Inflammatory macrophage treated with lipopolysaccharide for 4 hours (primary cell): ENCODE measurements around the gene MCC.

Source experiments
- DNase-seq: peaks from one replicate; pipeline ENCODE4 v3.0.0-alpha.2; 2020

The MCC gene

DNA sequence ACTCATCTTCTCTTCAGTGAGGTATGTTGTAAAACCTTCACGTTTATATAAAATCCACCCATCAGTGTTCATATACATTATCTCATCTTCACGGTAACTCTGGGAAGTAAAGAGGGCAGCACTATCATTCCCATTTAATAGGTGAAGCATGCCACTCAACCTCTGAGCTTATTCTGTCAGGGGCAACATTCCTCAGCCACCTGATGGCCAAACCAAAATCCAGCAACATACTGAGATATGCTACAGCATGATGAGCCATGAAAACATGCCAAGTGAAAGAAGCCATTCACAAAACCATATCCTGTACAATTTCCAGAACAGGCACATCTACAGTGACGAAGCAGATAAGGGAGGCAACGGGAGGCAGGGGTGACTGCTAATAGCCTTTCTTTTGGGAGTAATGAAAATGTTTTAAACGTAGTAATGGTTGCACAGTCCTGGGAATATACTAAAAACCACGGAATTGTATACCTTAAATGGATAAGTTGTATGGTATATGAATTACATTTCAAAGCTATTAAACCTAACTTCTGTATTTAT is 220.8 kb downstream of the MCC start:
- no peak for DNase-seq

DNA sequence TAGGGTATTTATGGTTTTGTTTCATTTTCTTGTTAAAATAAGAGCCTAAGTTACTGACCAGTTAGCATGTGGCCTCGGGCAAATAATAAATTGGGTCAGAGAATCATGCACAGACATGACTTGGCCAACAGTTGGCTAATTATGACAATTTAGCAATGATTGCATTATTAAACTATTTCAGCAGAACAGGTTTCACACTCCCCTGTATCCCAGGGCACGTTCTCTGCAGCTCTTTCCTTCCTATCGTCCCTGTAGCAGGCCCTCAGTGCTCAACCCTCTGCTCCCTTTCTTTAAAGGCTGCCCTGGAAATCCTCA is 221.4 kb downstream of the MCC start:
- DNase-seq, result no peak

DNA sequence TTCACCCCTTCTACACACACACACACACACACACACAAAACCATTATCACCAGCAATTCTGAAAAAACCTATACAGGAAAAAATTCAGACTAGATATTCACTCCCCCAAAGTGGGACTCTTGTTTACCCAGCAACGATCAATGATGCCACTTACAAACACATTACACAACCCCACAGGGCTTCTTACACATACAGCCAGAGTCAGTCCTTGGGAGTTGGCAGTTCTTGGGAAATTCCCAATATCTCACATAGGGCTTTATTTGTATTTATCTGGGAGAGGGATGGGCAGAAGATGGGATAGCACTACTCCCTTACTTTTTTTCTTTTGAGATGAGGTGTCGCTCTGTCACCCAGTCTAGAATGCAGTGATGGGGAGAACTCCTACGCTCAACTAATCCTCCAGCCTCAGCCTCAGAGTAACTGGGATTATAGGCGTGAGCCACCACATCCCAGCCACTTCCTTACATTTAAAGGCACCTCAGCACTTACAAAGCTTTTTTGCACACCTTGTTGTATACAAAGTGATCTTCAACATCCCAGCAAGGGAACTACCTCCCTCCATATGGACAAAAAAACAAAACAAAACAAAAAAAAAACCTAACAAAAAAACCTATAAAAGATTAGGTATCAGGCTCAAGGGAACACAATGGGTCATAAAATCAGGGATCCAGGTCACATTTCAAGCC is 221.9 kb downstream of the MCC start:
- no peak for DNase-seq

DNA sequence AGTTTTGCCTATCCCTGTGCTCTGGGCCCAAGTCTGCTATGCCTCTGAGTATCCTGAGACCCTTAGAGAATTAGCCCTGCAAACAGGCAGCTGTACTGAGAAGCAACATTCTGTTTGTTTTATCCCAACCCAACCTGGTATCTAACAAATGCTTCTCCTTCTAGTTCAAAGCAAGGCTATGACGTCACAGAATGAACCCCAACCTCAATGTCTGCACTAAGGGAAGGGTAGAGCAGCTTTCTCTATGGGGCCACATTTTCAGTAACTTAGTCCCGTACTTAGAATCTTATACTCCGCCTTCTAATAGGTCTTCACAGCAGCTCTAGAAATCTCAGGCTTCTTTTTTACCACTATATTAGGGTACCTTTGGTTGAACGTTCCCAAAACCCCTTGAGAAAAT is 223.1 kb downstream of the MCC start:
- no peak for DNase-seq

DNA sequence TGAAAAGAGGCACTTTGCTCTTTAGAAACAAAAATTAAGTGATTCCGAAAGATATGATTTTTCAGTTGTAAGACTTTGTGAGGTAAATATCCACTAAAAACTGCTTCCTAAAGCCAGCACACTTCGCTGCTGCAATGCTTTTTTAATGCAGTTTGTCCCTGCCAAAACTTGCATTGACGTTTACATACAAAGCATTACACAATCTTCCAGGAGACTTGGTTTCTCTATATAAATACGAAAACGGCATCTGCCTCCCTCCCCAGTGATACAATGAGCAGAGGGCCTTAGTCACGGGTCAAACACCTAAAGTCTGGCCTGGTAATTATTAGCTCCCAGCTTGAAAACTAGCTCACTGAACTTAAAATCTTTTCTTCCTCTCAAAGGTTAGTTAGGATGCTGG is 224.2 kb downstream of the MCC start:
- no peak for DNase-seq

DNA sequence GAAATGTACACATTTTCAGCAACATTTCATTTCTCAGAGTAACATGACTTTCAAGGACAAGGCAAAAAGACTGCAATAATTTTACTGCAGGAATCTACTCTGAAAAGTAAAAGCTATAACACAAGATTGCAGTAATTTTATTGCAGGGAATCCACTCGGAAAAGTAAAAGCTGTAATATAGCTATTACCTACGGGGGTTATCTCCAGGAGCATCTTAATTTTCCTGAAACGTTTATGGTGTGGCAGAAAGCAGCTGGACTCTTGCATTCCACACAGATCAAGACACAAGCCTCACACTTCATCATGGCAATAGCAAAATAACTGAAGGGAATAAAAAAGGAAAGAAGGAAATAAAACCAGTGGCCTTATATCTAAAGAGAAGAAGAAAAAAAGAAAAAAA is 224.7 kb downstream of the MCC start:
- DNase-seq, result no peak

DNA sequence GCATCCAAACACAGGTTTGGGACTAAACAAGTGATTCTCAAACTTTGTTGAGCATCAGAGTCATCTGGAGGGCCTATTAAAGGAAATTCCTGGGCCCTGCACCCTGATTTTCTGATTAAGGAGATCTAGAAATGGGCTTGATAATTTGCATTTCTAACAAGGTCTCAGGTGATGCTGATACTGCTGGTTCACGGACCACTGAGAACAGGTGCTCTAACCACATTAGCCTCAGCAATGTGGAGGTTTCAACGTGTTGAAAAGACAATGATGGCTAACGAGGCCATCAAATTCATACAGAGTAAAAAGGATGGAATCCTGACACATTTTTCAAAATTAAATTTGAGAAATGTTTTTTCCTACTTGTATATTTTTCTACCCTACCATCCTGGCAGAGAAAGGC is 225.6 kb downstream of the MCC start:
- DNase-seq, result no peak

DNA sequence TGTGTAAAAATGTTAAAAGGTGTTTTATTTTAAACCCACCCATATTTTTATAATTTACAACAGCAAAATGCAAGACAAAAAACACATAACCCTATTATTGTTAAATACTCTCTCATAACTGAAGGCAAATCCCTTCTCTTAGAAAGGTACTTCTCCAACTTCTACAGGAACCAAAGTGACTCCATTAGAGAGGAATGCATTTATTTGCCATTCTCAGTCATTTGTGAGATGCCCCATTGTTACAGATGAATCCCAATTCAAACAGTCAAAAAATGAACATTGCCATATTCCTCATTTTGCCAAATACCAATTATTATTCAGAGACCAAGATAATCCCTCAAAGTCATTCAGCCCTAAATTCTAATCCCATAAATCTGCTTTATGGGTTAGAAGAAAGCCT is 229.2 kb downstream of the MCC start:
- DNase-seq, result no peak

DNA sequence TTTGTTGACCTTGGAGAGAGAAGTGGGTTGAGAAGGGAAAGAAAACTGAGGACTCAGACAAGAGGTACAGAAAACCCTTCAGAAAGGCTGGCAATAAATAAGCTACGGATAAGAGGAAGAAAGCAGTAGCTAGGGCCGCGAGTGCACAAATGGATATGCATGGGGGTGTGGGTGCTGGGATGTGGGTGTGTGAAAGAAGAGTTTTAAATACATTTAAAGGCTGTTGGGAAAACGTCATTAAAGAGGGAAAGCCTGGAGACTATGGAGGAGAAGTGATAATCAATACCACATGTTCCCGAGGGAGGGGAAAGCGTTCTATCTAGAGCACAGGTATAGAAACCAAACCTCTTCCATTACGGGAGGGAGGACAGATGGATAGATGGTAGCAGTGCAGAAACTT is 230.7 kb downstream of the MCC start:
- DNase-seq, result no peak

DNA sequence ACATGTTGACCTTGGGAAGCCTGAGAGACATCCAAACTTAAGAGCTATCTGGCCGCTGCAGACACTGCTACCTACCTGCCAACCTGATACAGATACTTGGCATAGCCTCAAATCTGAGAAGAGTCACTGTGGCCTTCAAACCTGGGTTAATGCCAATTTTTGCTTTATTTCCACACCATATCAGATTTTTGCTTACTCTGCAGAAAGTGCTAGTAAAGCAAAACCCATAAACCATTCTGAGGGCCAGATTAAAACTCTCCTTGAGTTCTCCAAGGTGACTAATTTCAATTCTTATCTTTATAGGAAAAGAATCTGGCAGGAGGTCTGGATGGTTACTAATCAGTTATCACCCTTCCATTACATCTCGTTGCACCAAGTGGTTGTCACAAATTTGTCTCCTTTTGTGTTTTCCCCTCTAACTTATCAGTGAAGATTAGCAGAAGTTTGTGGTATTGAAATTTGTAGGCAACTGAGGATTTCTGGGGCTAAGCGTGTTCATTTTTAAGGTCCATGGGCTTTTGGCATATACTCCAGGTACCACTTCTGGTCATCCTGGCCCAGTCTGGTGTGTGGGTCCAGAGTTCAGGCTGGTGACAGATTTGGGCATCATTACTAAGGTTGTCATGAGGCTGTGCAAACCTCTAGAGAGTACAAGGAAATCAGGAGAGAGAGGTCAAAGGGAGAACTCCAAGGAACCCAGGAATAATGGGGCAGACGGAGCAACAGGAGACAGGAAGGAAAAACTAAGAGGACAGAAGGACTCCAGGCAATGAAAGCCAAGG is 231.4 kb downstream of the MCC start:
- DNase-seq, result no peak

DNA sequence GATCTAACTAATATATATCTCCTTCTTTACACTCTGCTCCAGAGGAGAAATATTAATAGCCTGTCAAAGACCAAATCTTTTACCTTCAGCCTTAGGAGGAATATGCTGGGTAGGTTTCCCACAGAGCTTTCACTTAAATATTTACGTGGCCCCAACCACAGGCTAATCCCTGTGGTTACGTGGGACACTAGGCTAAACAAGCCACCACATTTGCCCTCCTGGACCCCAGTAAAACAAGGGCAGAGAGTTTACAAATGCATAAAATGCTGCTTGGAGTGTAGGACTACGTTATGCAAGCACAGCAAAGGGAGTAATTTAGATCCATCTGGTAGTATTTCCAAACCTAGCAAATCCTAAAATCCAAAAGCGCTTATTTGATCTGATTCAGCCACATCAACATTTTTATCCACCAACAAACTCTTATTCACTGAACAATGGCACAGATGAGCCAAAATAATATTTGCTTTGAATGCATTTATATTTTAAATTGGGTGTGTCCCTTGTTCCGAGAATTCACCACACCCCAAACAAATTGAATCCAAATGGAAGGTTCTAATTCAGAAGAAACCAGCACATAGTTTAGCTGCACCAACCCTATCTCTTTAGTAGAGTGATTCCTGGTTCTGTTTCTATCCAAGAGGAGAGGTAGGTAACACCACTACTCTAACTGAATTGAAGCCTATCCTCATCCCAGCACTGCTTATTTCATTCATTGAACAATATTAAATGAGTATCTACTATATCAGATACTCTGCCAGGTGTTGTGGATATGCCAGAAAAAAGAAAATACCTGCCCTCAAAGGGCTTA is 232.5 kb downstream of the MCC start:
- DNase-seq, result no peak

DNA sequence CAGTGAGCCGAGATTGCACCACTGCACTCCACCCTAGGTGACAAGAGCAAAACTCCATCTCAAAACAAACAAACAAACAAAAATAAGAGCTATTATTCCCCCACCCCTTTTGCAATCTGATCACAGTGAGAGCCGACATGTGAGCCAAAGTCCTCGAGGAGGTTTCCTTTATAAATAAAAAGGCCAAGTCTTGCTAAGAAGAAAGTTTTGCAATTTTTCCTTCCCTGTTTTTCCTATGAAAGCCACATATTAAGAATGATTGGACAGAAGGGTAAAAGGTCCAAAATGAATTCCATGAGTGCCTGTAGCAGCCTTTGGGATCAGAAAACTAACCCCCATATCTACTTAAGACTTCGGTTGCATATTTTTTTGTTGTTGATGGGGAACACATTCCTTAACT is 233.1 kb downstream of the MCC start:
- DNase-seq, result no peak

DNA sequence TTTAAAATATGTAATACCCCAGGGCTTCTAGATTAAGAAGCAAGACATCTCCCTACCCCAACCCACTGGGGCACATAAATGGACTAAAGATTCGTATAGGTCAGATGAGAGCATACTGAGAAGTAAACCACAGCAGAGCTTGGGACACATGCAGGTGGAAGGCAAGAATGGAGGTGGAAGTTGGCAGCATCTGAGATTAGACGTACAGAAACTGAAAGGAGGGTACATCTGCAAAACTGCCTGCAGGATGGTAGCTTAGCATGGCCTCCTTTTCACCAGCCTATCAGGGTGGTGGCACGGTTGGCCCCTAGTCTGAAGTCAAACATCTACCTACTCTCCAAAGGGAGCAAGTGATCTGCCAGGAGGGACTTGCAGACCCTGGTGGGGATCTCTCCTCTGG is 235.2 kb downstream of the MCC start:
- no peak for DNase-seq

DNA sequence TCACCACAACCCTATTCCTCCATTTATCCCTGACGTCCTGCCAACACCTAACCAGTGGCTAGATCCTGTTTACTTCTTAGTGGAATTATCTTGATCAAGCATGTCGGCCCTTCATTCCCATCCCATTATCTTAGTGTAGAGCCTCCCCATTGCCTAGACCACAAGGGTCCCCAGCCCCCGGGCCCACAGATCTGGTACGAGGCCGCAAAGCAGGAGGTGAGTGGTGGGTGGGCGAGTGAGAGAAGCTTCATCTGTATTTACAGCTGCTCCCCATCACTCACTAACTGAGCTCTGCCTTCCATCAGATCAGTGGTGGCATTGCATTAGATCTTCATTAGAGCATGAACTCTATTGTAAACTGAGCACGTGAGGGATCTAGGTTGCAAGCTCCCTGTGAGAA is 236.2 kb downstream of the MCC start:
- DNase-seq, result no peak

DNA sequence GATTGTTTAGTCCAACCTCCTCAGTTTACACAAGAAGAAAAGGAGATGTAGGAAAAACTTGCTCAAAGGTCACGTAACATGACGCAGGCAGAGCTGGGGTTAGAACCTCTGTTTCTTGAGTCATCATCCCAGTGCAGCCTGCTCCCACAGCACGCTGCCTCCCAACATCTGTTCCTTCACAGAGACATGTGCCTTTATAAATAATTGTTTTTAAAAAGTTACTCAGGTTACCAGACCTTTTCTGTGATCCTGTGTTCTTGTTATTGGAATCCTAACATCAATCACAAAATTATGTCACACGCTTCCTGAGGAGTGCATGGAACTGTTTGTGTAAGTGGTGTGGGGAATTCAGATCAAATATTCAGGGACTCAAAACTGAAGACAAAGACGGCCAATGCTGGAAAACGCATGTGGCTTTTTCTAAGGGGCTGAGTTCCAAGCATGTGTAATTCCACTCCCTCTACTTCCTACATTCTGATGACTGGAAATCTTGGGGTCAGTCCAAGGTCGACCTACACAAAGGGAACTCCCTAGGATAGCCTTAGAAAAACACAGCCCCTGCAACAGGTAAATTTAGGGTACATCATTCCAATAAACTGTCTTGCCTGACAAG is 237.8 kb downstream of the MCC start:
- no peak for DNase-seq

DNA sequence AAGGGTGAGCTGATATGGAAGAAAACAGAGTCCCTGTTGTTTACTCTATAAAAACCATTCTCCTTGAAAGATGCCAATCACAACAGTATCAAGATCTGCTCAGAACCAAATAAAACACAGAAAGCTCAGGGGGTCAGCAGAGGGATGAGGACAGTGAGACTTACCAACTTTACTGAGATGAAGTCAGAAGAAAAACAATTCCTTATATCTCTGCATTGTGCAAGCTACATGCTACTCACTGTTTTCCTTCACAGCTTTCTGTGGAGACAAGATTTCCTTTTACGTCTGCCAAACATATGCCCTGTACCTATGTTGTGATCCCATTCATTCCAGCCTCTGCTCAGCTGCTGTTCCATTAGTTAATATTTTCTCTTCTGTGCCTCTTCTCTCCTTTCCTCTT is 239.0 kb downstream of the MCC start:
- no peak for DNase-seq

DNA sequence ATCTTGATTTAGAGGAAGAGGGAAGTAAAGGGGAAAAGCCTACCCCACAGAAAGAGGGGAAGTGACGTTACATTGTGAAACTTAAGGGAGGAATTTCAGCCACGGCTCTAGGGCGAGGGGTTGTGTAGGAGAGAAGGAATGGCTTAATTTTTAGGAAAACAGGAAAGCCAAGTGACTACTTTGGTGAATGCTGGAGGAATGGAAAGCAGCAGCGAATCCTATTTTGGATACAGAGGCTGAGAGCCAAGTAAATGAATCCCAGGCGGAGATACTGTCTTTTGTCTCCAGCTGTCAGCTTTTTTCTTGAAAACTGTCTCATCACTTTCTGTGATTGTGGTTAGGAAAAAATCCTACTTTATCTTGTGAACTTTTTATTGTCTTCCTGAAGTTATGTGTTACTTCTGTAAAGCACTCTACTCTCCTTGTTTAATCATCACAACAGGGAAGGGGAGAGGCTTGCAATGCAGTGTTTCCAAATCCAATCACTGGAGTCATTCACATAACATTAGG is 241.8 kb downstream of the MCC start:
- DNase-seq, result peak; percentile 64

DNA sequence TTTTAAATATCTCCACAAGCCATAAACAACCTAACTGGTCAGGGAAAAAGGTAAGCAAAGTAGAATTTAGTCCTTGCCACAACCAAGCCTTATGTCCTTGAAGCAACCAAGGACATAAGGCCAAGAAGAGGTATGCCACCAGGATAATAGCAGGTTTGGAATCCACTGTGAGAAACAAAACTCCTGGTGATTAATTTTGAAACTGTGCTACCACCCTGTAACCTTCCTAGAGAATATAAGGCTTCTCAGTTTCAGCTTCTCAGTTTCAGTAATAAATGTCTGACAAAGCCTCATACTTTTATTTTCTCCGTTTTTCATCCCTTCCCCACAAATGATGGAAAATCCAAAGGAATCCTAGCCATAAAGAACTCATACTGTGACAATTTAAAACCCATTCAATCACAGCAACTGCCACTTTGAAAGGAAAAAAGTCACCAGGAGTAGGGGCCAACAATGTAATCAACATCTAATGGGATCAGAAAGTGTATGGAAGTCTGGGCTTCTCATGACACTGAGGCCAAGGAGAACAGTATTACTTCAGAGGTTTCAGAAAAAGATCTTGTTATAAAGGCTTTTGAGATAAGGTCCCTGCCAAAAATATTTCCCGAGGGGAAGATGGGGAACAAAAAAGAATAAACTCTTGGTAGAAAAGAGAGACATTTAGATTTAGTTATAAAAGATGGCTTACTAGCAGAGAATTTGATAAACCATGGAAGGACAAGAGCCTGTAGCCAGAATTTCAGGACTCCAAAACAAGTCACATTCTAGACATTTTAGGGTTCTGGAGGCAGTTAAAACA is 242.6 kb downstream of the MCC start:
- no peak for DNase-seq

DNA sequence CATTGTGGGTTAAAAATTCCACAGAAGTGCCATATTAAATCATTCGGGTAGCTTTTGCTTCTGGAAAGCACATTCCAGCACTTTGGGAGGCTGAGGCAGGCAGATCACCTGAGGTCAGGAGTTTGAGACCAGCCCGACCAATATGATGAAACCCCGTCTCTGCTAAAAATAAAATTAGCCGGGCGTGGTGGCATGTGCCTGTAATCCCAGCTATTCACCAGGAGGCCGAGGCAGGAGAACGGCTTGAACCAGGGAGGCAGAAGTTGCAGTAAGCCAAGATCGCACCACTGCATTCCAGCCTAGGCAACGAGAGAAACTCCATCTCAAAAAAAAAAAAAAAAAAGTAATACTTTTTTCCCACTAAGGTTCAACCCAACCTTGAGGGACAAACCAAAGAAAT is 243.3 kb downstream of the MCC start:
- no peak for DNase-seq

DNA sequence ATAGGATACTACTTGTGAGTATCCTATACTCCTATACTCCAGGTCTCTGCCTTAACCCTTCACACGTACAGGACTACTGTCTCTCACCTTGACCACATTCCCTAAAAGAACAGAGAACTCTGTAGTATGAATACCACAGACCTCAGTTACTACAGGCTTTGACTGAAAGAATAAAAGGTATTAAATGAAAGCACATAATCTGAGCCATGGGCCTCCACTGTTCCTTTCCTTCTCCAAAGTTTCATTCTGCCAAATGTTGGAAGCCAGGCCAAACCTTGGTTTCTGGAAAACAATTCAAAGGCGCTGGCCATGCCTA is 244.9 kb downstream of the MCC start:
- no peak for DNase-seq

DNA sequence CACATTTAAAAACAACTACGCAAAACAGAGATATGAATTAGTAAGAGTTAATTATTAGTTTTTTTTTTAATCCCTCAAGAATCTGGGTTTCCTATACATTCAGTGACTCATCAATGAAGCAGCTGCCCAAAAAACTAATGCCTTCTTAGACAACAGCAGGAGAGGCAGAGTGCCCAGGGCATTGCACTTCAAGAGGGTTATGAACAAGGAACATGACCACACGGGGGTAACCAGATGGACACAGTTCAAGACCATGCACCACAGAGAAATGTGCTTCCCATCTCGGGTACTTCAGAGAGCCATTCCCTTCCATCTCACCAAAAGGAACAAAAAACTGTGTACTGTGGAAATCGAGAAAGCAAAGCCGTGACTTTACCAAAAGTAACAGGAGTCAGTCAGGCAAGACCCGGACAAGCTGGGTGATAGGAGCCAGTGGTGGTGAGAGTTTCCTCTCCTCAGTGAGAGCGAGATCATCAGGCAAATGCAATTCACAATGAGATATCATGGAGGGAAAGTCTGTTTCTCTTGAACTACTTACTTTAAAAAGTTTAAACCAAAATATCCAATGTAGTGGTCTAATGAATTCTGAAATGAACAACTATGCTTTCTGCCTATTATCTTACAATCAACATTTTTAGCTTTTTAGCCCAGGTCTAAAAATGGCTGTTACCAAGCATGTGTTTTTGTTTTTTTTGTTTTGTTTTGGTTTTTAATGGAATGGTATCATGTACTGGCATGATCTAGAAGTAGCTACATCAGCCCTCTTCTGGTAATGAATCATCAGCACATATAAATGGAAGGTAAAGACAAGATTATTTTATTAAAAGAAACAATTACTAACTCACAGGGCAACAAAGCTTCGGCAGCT is 245.5 kb downstream of the MCC start:
- no peak for DNase-seq
